SK-N-SH (cell line): Measurements from ENCODE around the gene IL12RB1. TPM values are rescaled to one million over a fixed set of nuclear protein-coding genes. Genes with fewer than 3 reads are reported as not detected.

Experiments
- CTCF ChIA-PET: fragments of 300-600, 350-600 bp; formaldehyde crosslinking; extraction: SDS; loops from one replicate; lab custom pipeline; 2021; lab: Yijun Ruan, JAX
- POLR2A ChIA-PET: fragments of 350-600 bp; sonication (Branson Sonifier 250); formaldehyde crosslinking; extraction: SDS; loops from one replicate; lab custom pipeline; 2020; ENCODE audit warnings: antibody characterized with exemption, inconsistent platforms; lab: Yijun Ruan, JAX
- DNase-seq: peaks from one replicate; pipeline ENCODE4 v3.0.0; 2012
- H2AFZ ChIP-seq: fragments of 200-600 bp; sonication (generic); 2 replicates; pipeline ENCODE4 v1.8.1; 2016; ENCODE audit warnings: antibody characterized with exemption, mild to moderate bottlenecking, low read depth
- H3F3A ChIP-seq: fragments of 200-600 bp; sonication (generic); replicated peaks from 2 replicates; pipeline ENCODE3; 2016; ENCODE audit warnings: antibody characterized with exemption, mild to moderate bottlenecking; ENCODE audit not compliant: insufficient read depth
- H3K27ac ChIP-seq, 2 experiments: fragments of 200-500 bp in 1 of 2; fragments of 200-600 bp in 1 of 2; sonication (Bioruptor generic) in 1 of 2; sonication (generic), shearing (Covaris generic) in 1 of 2; 2 replicates each; pipeline versions ENCODE4 v1.5.1 to v1.6.1; 2014 to 2016; ENCODE audit warnings: low read depth in 2 of 2, inconsistent platforms in 1 of 2, low read length in 1 of 2, mild to moderate bottlenecking in 1 of 2, mixed read lengths in 1 of 2
- H3K27me3 ChIP-seq: fragments of 200-600 bp; sonication (generic), shearing (Covaris generic); 2 replicates; pipeline ENCODE4 v1.6.1; 2016; ENCODE audit warnings: mixed run types; ENCODE audit not compliant: insufficient read depth
- H3K36me3 ChIP-seq, 2 experiments: fragments of 200-500 bp in 1 of 2; fragments of 200-600 bp in 1 of 2; sonication (Bioruptor generic) in 1 of 2; sonication (generic) in 1 of 2; replicated peaks in 1 of 2; 2 replicates each; pipeline versions ENCODE3 to v1.5.1; 2014 to 2016; ENCODE audit warnings: low read length in 1 of 2, mild to moderate bottlenecking in 1 of 2; ENCODE audit not compliant: insufficient read depth in 2 of 2, control insufficient read depth in 1 of 2
- H3K4me1 ChIP-seq, 2 experiments: fragments of 200-500 bp in 1 of 2; fragments of 200-600 bp in 1 of 2; sonication (Bioruptor generic) in 1 of 2; sonication (generic), shearing (Covaris generic) in 1 of 2; 2 replicates each; pipeline versions ENCODE4 v1.5.1 to v1.6.1; 2014 to 2016; ENCODE audit warnings: low read depth in 1 of 2, low read length in 1 of 2, mixed run types in 1 of 2; ENCODE audit not compliant: insufficient read depth in 2 of 2, control insufficient read depth in 1 of 2
- H3K4me2 ChIP-seq: fragments of 200-600 bp; sonication (generic), shearing (Covaris generic); 2 replicates; pipeline ENCODE4 v1.6.1; 2017; ENCODE audit warnings: mixed run types
- H3K4me3 ChIP-seq, 2 experiments: fragments of 200-500 bp in 1 of 2; fragments of 200-600 bp in 1 of 2; sonication (Bioruptor generic) in 1 of 2; sonication (generic), shearing (Covaris generic) in 1 of 2; 2 replicates each; pipeline versions ENCODE4 v1.5.1 to v1.8.1; 2014 to 2016; ENCODE audit warnings: low read depth in 2 of 2, inconsistent platforms in 1 of 2, low read length in 1 of 2, mild to moderate bottlenecking in 1 of 2, mixed read lengths in 1 of 2, moderate library complexity in 1 of 2
- H3K79me2 ChIP-seq: fragments of 200-600 bp; sonication (generic); 2 replicates; pipeline ENCODE4 v1.8.1; 2017; ENCODE audit warnings: mild to moderate bottlenecking; ENCODE audit not compliant: insufficient read depth
- H3K9ac ChIP-seq: fragments of 200-600 bp; sonication (generic); 2 replicates; pipeline ENCODE4 v1.6.1; 2017; ENCODE audit warnings: mixed run types
- H3K9me2 ChIP-seq: fragments of 200-600 bp; sonication (generic); 2 replicates; pipeline ENCODE4 v1.6.1; 2017; ENCODE audit warnings: mixed run types
- H3K9me3 ChIP-seq: fragments of 200-600 bp; sonication (generic); 2 replicates; pipeline ENCODE4 v1.6.1; 2017; ENCODE audit warnings: mixed run types, mild to moderate bottlenecking, moderate library complexity
- H4K20me1 ChIP-seq: fragments of 200-600 bp; sonication (generic); 2 replicates; pipeline ENCODE4 v1.6.1; 2017; ENCODE audit warnings: mild to moderate bottlenecking, mixed run types; ENCODE audit not compliant: insufficient read depth
- CHD2 ChIP-seq: fragments of 150-350 bp; IDR thresholded peaks from 2 replicates; pipeline ENCODE4 v1.6.1; 2018; ENCODE audit warnings: low read length; ENCODE audit not compliant: partially characterized antibody
- EZH2phosphoT487 ChIP-seq: fragments of 200-600 bp; sonication (generic); IDR thresholded peaks from 2 replicates; pipeline ENCODE4 v1.6.1; 2017; ENCODE audit warnings: low read depth, mixed run types, mild to moderate bottlenecking, antibody characterized with exemption, moderate library complexity, borderline replicate concordance
- FOXJ3 ChIP-seq: sonication (generic); formaldehyde crosslinking; IDR thresholded peaks from 2 replicates; pipeline ENCODE4 v1.5.1; 2020; ENCODE audit warnings: mild to moderate bottlenecking, missing genetic modification reagents
- GABPA ChIP-seq: IDR thresholded peaks from 2 replicates; pipeline ENCODE4 v1.4.0; 2012; ENCODE audit warnings: low read depth, mild to moderate bottlenecking
- NFIC ChIP-seq: IDR thresholded peaks from 2 replicates; pipeline ENCODE4 v1.4.0; 2012; ENCODE audit warnings: borderline replicate concordance
- NRF1 ChIP-seq: IDR thresholded peaks from 2 replicates; pipeline ENCODE4 v1.6.1; 2012; ENCODE audit warnings: low read depth, mild to moderate bottlenecking, low read length
- RAD21 ChIP-seq: IDR thresholded peaks from 2 replicates; pipeline ENCODE4 v1.6.1; 2012; ENCODE audit warnings: mild to moderate bottlenecking, low read length
- TEAD4 ChIP-seq: IDR thresholded peaks from 2 replicates; pipeline ENCODE4 v1.4.0; 2012; ENCODE audit warnings: mild to moderate bottlenecking, borderline replicate concordance; ENCODE audit not compliant: insufficient read depth
- WGBS: methylation state at CpG from one replicate; pipeline ENCODE4 v1.1.6; 2017; ENCODE audit warnings: low lambda C conversion rate; 5-methylcytosine and 5-hydroxymethylcytosine counted together
- polyA plus RNA-seq, 3 experiments: library from polyadenylated mRNA; depleted of rRNA; stranded (reverse); fragments of >200 nt; gene quantifications; 2 replicates each; pipeline ENCODE4 v1.2.3, GENCODE V29; 2012
- TF ChIP-seq, protein P1 (sequence below): IDR thresholded peaks from 2 replicates; pipeline ENCODE4; 2012
- TF ChIP-seq, protein P2 (sequence below): IDR thresholded peaks from 2 replicates; pipeline ENCODE4 v1.4.0; 2012; ENCODE audit warnings: low read depth

The IL12RB1 gene
- polyA plus RNA-seq, 1 of the 3 experiments (the other 2 are of a cell fraction) = 0.02 TPM

DNA sequence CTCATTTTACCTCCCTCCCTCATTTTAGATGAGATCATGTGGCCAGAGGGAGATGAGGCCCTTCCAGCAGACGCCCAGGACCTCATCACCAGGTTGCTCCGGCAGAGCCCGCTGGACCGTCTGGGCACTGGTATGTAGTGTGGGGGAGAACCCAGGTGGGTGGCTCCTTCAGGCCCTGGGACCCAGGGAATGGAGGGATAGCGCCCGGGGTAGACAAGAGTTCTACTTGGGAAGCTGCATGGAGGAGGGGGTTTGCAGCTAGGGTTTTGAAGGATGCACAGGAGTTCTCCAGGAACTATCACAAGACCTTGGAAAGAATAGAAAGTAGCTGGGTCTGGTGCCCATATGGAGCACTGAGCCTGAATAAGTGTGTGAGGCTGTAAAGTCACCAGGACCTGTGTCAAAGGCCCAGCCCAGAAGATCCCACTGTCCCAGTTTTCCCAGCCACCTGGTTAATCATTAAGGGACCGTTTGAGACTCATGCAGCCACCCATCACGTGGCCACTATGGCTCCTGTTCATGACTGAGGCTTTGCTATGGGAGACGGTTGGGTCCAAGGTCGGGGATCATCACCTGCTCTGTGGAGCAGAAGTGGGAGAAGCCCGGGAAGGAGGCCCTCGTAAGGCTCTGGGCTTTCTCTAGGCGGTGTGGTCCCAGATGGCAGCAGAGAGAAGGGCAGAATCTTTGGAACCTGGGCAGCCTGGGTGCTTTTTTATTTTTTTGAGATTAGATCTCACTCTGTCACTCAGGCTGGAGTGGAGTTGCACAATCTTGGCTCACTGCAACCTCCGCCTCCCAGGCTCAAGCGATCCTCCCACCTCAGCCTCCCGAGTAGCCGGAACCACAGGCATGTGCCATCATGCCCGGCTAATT lies 49.2 kb upstream of the IL12RB1 start:
- POLR2A ChIA-PET = no interaction called here
- CTCF ChIA-PET = interaction anchor here (1.6 kb wide), 1 partner anchor 13 kb away, joined by 4 read pairs; no protein-coding TSS in a partner anchor

DNA sequence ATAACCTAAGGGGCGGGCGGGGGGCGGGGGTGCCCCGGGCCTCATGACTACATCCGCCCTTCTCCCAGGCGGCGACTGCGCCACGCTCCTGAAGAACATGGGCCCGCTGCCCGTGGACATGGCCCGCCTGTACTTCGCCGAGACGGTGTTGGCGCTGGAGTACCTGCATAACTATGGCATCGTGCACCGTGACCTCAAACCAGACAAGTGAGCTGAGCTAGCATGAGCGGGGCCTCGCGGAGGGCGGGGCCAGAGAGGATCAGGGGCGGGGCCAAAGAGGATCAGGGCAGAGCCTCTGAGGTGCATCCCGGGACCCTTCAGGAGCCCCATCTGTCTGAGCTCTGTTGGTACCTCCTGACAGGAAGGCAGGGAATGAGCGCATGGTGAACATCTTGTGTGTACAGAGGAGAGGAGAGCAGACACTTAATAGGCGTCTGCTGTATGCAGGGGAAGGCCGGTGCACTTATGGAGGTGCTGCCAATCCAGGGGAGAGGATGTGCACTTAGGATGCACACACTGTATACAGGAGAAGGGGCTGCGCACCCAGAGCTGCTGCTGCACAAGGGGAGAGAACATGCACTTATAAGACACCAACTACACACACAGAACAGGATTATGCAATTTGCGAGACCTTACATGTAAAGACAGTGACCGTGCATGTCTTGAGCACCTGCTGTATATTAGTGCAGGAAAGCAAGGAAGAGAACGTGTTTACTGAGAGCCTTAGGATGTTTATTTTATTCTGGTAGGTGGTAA lies 45.3 kb upstream of the IL12RB1 start:
- Histone ChIP-seq H3K9me2 (no peaks in the 10 kb centered on the region), H3F3A (no peaks in the 10 kb centered on the region), H4K20me1 (no peaks in the 10 kb centered on the region), H3K27me3 (no peaks in the 10 kb centered on the region), H3K4me2 (no peak overlapping the region), H3K9ac (no peak overlapping the region), H3K79me2 (no peaks in the 10 kb centered on the region), H3K36me3 (peaks cover 16 to 17% of the 10 kb centered on the region in 2 experiments), H3K4me1 (no peaks in the 10 kb centered on the region), H3K27ac (no peak overlapping the region), H2AFZ (no peak overlapping the region), H3K9me3 (no peaks in the 10 kb centered on the region), H3K4me3 (no peak overlapping the region)
- TF ChIP-seq FOXJ3 (CRISPR knock-in tag) (no peak), TEAD4 (no peak), EZH2phosphoT487 (no peak), GABPA (no peak), CHD2 (no peak), NRF1 (no peak)
- TF ChIP-seq, protein P1, sequence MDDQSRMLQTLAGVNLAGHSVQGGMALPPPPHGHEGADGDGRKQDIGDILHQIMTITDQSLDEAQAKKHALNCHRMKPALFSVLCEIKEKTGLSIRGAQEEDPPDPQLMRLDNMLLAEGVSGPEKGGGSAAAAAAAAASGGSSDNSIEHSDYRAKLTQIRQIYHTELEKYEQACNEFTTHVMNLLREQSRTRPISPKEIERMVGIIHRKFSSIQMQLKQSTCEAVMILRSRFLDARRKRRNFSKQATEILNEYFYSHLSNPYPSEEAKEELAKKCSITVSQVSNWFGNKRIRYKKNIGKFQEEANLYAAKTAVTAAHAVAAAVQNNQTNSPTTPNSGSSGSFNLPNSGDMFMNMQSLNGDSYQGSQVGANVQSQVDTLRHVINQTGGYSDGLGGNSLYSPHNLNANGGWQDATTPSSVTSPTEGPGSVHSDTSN = no peak
- TF ChIP-seq, protein P2, sequence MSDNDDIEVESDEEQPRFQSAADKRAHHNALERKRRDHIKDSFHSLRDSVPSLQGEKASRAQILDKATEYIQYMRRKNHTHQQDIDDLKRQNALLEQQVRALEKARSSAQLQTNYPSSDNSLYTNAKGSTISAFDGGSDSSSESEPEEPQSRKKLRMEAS = no peak
- ChIA-PET CTCF (interaction anchor here (1.0 to 1.3 kb wide), 2 partner anchors 14 kb away, joined by 3 read pairs; no protein-coding TSS in a partner anchor), POLR2A (no interaction called here)
- WGBS = 90% methylated on average over 25 of the region's 31 CpGs
- DNase-seq = no peak

More for the DNA sequence above, 49.2 kb upstream of the IL12RB1 start:
- no peaks in the 10 kb centered on the region for H4K20me1 ChIP-seq
- no peaks in the 10 kb centered on the region for H3K4me1 ChIP-seq
- no peaks in the 10 kb centered on the region for H3K27me3 ChIP-seq
- WGBS = 94% methylated on average over 16 of the region's 18 CpGs
- no peak for TF ChIP-seq RAD21
- TF ChIP-seq NFIC = no peak
- DNase-seq = no peak
- no peaks in the 10 kb centered on the region for H3K79me2 ChIP-seq
- H2AFZ ChIP-seq = no peak overlapping the region
- H3K27ac ChIP-seq = no peak overlapping the region
- H3K36me3 ChIP-seq = peaks cover 8 to 19% of the 10 kb centered on the region in 2 experiments
- H3K9me2 ChIP-seq = no peaks in the 10 kb centered on the region
- no peak overlapping the region for H3K4me2 ChIP-seq
- no peak overlapping the region for H3K4me3 ChIP-seq
- no peak overlapping the region for H3K9ac ChIP-seq
- H3K9me3 ChIP-seq = no peaks in the 10 kb centered on the region
- no peaks in the 10 kb centered on the region for H3F3A ChIP-seq
